ENCODE measurements around the gene ARFIP1.

ARFIP1 gene

DNA sequence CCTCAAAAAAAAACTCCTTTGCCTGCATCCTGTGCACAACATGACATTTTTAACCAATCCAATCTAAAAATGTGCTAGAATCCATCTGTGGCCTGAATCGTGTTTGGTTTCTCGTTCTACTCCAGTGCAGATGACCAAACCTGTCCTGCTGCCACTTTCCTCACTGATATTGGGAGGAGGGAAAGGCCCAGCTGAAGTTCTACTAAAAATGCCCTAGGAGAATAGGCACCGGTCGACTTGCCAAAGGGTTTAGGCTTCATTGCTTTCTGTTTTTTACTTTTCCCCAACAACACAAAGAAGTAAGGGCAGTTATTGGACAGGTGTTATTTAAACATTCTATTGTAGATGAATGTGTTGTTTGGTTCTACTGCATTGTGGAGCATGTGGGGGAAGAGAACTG, 148.5 kb downstream of the ARFIP1 start:
- Mint-ChIP-seq H3K36me3 (peaks cover 2% of the 10 kb centered on the region), H3K4me3 (no peak overlapping the region), H3K4me1 (no peaks in the 10 kb centered on the region), H3K27me3 (peaks cover 6% of the 10 kb centered on the region), H3K9me3 (no peaks in the 10 kb centered on the region), H3K27ac (no peak overlapping the region)

DNA sequence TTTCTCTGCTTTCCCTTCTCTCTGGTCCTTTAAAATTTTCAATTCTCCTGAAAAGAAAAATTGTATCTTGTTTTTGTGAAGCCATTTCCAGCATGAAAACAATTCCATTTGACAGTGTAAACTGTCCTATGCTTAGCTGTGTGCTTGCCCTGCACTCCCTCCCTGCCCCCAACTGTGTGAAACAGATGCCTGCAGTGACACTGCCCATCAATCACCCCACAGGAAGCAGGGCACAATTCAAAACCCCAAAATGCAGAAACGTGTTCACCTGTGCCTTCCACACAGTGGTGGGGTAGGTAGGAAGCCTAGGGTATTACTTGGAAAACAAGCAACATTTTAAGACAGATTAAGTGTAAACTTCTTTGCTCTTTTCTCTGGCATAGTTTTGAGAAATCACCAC, 150.1 kb downstream of the ARFIP1 start:
- no peak overlapping the region for H3K27ac Mint-ChIP-seq
- peaks cover 18% of the 10 kb centered on the region for H3K27me3 Mint-ChIP-seq
- H3K4me3 Mint-ChIP-seq: no peak overlapping the region
- H3K4me1 Mint-ChIP-seq: peaks cover 4% of the 10 kb centered on the region
- peaks cover 2% of the 10 kb centered on the region for H3K36me3 Mint-ChIP-seq
- no peaks in the 10 kb centered on the region for H3K9me3 Mint-ChIP-seq

GRCh38 chr4:152935143-152935542, 155.4 kb downstream of the ARFIP1 start:
- H3K27me3 Mint-ChIP-seq: peaks cover 42% of the 10 kb centered on the region
- H3K9me3 Mint-ChIP-seq: no peaks in the 10 kb centered on the region
- no peak overlapping the region for H3K27ac Mint-ChIP-seq
- H3K4me3 Mint-ChIP-seq: peak overlapping the region; percentile 81
- peaks cover 22% of the 10 kb centered on the region for H3K4me1 Mint-ChIP-seq
- H3K36me3 Mint-ChIP-seq: no peaks in the 10 kb centered on the region

DNA sequence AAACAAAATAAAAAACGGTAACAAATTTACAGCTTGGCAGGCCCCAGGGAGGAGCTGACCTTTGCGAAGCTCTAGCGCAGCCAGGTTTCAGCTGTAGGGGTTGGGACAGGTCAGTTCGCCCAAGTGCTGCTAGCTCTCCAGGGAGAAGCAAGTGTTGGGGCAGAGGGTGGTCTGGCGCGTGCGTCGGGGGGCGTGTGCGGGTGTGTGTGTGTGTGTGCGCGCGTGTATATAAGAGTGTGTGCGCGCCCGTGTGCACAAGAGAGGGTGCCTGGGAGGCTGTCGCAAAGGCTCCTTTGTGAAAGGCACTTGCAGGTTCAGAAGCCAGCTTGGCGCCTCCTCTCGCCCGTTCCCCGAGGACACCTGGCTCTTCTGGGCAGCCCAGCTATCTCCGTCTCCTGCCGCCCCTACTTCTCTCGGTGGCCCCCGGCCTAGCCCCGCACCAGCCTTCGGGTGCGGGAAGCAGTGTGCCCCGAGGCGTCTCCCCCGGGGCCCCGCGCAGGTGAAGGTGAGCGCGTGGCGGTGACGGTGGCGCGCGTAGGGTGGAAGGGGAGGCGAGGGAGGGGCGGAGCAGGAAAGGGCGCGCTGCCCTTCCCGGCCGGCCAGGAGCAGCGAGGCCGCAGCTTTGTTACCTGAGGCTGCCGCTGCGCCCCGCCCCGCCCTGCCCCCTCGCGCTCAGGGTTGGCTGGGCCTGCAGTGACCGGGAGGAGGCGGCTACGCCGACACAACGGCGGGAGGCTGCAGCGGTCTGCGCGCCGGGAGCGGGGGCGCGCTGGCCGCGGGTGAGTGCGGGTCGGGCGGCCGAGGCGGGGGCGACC, 156.1 kb downstream of the ARFIP1 start, which contains the start of gene FHDC1:
Gene FHDC1 (plus strand): TSS at position 693 of the 815 bp plus-strand sequence. CDS start 6,735 bp downstream, outside the sequence.
- H3K4me3 Mint-ChIP-seq: peak within 1 kb of the TSS; percentile 81
- H3K27me3 Mint-ChIP-seq: peaks cover 44% of the 10 kb centered on the region
- H3K36me3 Mint-ChIP-seq: no peaks in the 10 kb centered on the region
- H3K27ac Mint-ChIP-seq: no peak within 1 kb of the TSS
- H3K4me1 Mint-ChIP-seq: peaks cover 22% of the 10 kb centered on the region
- H3K9me3 Mint-ChIP-seq: no peaks in the 10 kb centered on the region

DNA sequence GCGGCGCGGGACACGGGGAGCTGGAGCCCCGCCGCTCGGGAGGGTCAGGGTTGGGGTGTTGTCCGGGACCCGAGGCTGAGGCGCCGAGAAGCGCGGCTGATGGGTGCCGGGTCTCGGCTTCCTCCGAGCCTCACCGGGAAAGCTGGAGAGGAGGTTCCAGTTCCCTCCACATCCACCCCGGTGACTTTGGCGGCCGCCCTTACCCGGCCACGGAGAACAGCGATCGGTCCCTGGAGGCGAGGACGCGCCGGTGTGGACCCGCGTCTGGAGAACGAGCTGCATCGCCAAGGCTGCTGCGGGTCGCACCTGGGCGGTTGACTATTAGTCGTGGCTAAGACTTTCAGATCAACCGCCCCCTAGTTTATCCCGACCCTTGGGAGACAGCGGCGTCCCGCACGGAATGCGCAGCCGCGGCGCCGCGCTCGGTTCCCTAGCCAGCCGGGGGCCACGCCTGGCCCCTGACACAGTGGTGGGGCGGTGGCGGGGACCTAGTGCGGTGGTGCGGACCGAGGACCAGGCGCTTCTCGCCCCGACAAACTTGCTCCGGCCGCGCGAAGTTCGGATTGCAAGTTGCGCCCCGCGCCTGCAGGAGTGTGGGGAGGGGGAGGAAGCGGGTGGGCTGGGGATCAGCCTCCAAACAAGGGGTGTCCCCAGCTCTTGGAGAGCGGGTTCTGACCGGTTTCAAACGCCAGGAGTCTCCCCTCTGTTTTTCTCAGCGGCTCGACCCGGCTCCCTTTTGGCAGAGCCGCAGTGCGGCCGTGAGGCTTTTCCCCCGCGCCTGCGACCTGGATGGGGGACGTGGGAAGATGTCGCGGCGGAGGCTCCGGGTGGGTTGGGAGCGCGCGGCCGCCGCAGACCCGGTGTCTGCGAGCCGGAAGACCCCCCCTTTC, 156.9 kb downstream of the ARFIP1 start:
- Mint-ChIP-seq H3K4me1 (peaks cover 22% of the 10 kb centered on the region), H3K9me3 (no peaks in the 10 kb centered on the region), H3K27ac (no peak overlapping the region), H3K27me3 (peaks cover 42% of the 10 kb centered on the region), H3K36me3 (no peaks in the 10 kb centered on the region), H3K4me3 (peak overlapping the region; percentile 49)

- H3K27me3 Mint-ChIP-seq: peaks cover 42% of the 10 kb centered on the region
These were observed 157.8 kb downstream of the ARFIP1 start for GRCh38 chr4:152937336-152938236.

GRCh38 chr4:152938237-152938947, 158.6 kb downstream of the ARFIP1 start:
- Mint-ChIP-seq H3K4me3 (peak overlapping the region; percentile 78), H3K9me3 (no peaks in the 10 kb centered on the region), H3K27ac (peak overlapping the region; percentile 33), H3K36me3 (no peaks in the 10 kb centered on the region), H3K27me3 (peaks cover 41% of the 10 kb centered on the region), H3K4me1 (peaks cover 22% of the 10 kb centered on the region)

More at GRCh38 chr4:152937336-152938236, 157.8 kb downstream of the ARFIP1 start:
- no peaks in the 10 kb centered on the region for H3K36me3 Mint-ChIP-seq
- peaks cover 22% of the 10 kb centered on the region for H3K4me1 Mint-ChIP-seq
- peak overlapping the region; percentile 78 for H3K4me3 Mint-ChIP-seq
- H3K27ac Mint-ChIP-seq: no peak overlapping the region
- no peaks in the 10 kb centered on the region for H3K9me3 Mint-ChIP-seq

- H3K36me3 Mint-ChIP-seq: no peaks in the 10 kb centered on the region
- H3K4me3 Mint-ChIP-seq: no peak overlapping the region
- H3K9me3 Mint-ChIP-seq: no peaks in the 10 kb centered on the region
- no peak overlapping the region for H3K27ac Mint-ChIP-seq
- H3K4me1 Mint-ChIP-seq: peaks cover 19% of the 10 kb centered on the region
- peaks cover 31% of the 10 kb centered on the region for H3K27me3 Mint-ChIP-seq
These were observed 159.9 kb downstream of the ARFIP1 start for GRCh38 chr4:152939621-152940020.

DNA sequence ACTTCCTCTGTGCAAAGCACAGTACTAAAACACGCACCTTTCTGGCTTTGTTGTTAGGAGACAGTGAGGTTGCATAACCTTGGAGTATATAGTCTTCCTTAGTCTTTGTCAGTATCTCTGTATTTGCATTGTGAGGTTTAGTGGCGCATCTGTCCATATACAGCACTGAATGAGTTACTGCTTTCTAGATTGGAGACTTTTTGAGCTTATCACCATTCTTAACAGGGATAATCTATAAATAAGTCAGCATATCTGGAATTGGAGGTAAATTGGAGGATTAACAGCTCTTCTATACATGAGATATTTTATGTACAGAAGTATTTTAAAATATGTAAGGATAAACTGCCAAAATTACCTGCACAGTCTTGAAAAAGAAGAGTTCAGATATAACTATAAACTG, 160.7 kb downstream of the ARFIP1 start:
- H3K4me1 Mint-ChIP-seq: peaks cover 12% of the 10 kb centered on the region
- no peaks in the 10 kb centered on the region for H3K9me3 Mint-ChIP-seq
- H3K4me3 Mint-ChIP-seq: no peak overlapping the region
- H3K36me3 Mint-ChIP-seq: no peaks in the 10 kb centered on the region
- H3K27me3 Mint-ChIP-seq: peaks cover 23% of the 10 kb centered on the region
- no peak overlapping the region for H3K27ac Mint-ChIP-seq

GRCh38 chr4:152941411-152941810, 161.7 kb downstream of the ARFIP1 start:
- H3K4me1 Mint-ChIP-seq: peaks cover 8% of the 10 kb centered on the region
- H3K27ac Mint-ChIP-seq: no peak overlapping the region
- no peak overlapping the region for H3K4me3 Mint-ChIP-seq
- no peaks in the 10 kb centered on the region for H3K36me3 Mint-ChIP-seq
- H3K27me3 Mint-ChIP-seq: peaks cover 20% of the 10 kb centered on the region
- no peaks in the 10 kb centered on the region for H3K9me3 Mint-ChIP-seq

DNA sequence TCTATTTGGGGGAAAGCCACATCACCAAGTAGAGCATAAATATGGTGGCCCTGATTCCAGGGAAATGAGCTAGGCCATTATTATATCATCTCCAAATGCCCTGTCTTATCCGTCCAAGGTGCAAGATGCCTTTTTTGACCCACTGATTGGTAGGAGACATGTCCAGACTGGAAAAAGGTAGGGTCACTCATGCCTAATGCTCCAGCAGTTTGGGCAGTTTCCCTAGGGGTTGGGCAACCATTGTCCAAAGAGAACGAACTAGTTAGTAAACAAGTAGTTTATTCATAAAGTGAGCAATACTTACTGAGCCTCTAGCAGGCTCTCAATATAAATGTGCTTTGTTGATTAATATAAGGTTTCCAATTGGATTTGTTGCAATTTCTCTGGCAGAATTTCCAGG, 162.6 kb downstream of the ARFIP1 start:
- Mint-ChIP-seq H3K27ac (no peak overlapping the region), H3K9me3 (no peaks in the 10 kb centered on the region), H3K36me3 (no peaks in the 10 kb centered on the region), H3K4me1 (peaks cover 8% of the 10 kb centered on the region), H3K4me3 (no peak overlapping the region), H3K27me3 (peaks cover 23% of the 10 kb centered on the region)

DNA sequence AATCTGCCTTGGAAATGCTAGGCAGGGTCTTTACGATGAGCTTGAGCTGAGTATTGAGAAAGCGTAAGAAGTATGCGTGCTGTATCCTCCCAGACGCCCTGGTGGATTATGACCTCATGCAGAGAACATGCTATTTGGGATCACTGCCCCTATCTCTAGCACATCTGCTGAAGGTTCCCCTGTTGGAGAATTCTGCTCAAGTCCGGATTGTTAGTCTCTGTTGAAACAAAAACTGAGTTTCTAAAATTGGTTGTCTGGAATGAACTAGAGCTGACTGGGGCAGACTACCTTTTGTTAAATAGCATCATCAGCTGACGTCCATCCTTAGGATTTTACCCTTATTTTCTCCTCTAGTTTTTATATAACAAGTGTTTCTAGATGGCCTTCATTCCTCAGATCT, 163.9 kb downstream of the ARFIP1 start:
- Mint-ChIP-seq H3K9me3 (no peaks in the 10 kb centered on the region), H3K27me3 (peaks cover 17% of the 10 kb centered on the region), H3K36me3 (peaks cover 2% of the 10 kb centered on the region), H3K27ac (no peak overlapping the region), H3K4me3 (no peak overlapping the region), H3K4me1 (no peaks in the 10 kb centered on the region)

DNA sequence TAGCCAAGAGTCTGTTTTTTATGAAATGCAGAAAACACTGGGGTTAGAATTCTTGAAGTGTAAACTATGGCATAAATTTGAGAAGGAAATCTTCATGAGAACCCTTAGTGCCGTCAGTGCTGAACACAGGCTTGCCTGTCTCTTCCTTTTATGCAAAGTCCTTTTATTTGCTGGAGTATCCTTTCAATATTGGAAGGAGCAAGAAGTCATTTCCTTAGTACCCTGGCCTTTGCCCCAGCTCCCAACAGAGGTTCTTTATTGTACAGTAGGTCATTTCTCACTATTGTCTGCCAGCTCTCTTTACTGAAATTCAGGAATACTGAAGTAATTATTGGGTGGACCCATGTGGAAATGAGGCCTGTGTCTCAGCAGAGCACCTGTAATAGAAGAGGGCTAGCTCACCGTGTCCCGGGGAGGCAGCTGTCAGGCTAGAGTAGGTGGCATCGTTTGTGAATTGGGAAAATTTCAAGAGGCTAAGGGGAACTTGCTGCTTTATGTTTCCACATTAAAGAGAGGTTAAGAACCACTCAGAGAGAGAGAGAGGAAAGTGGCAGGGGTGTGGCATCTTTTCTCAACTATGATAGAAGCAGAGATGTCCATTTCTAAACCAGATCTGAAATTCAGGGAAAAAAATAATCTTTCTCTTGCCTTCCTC, 165.0 kb downstream of the ARFIP1 start:
- Mint-ChIP-seq H3K4me3 (no peak overlapping the region), H3K27me3 (peaks cover 8% of the 10 kb centered on the region), H3K4me1 (no peaks in the 10 kb centered on the region), H3K27ac (no peak overlapping the region), H3K9me3 (no peaks in the 10 kb centered on the region), H3K36me3 (peaks cover 2% of the 10 kb centered on the region)

DNA sequence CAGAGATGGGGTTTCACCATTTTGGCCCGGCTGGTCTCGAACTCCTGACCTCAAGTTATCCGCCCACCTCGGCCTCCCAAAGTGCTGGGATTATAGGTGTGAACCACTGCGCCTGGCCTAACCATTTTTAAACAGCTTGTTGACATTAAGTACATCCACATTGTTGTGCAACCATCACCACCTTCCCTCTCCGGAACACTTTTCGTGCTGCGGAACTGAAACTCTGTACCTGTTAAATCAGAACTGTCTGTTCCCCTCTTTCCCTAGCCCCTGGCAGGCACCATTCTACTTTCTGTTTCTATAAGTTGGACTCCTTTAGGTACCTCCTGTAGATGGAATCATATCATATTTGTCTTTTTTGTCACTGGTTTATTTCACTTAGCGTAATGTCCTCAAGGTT, 165.9 kb downstream of the ARFIP1 start:
- Mint-ChIP-seq H3K27ac (no peak overlapping the region), H3K4me3 (no peak overlapping the region), H3K36me3 (peaks cover 2% of the 10 kb centered on the region), H3K4me1 (no peaks in the 10 kb centered on the region), H3K9me3 (no peaks in the 10 kb centered on the region), H3K27me3 (peaks cover 6% of the 10 kb centered on the region)
